Measurements from ENCODE around the gene KIAA1328.

- TF ChIP-seq, protein P1, sequence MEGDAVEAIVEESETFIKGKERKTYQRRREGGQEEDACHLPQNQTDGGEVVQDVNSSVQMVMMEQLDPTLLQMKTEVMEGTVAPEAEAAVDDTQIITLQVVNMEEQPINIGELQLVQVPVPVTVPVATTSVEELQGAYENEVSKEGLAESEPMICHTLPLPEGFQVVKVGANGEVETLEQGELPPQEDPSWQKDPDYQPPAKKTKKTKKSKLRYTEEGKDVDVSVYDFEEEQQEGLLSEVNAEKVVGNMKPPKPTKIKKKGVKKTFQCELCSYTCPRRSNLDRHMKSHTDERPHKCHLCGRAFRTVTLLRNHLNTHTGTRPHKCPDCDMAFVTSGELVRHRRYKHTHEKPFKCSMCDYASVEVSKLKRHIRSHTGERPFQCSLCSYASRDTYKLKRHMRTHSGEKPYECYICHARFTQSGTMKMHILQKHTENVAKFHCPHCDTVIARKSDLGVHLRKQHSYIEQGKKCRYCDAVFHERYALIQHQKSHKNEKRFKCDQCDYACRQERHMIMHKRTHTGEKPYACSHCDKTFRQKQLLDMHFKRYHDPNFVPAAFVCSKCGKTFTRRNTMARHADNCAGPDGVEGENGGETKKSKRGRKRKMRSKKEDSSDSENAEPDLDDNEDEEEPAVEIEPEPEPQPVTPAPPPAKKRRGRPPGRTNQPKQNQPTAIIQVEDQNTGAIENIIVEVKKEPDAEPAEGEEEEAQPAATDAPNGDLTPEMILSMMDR (IDR thresholded peaks at IDR 0.05), result no peak
- TF ChIP-seq POLR2A (IDR thresholded peaks at IDR 0.05), result no peak
Measured at GRCh38 chr18:37085362-37085761, 256.4 kb downstream of the KIAA1328 start.

All from lower leg skin (tissue), 3 donors.